Breast epithelium (tissue), 4 donors: ENCODE measurements around the gene FMNL2. TPM values are rescaled to one million over a fixed set of nuclear protein-coding genes. Genes with fewer than 3 reads are reported as not detected.

Source experiments
- DNase-seq, 2 donors: peaks; one replicate each; pipeline ENCODE4 v3.0.0-alpha.2; 2019; ENCODE audit warnings: low spot score in 2 of 2
- H3K27ac ChIP-seq, 2 donors: fragments of 200-600 bp; sonication (generic) in 1 of 2; one replicate each; pipeline ENCODE4 v1.5.1; 2016 to 2019; ENCODE audit warnings: mild to moderate bottlenecking in 1 of 2
- H3K27me3 ChIP-seq, 2 donors: fragments of 200-600 bp; sonication (generic) in 1 of 2; one replicate each; pipeline versions ENCODE4 v1.5.1 to v1.6.0; 2017 to 2019; ENCODE audit warnings: control low read depth in 1 of 2, mild to moderate bottlenecking in 1 of 2
- H3K36me3 ChIP-seq: fragments of 200-600 bp; one replicate; pipeline ENCODE4 v1.5.1; 2019
- H3K4me1 ChIP-seq, 2 donors: fragments of 200-600 bp; sonication (generic); one replicate each; pipeline ENCODE4 v1.5.1; 2016 to 2019; ENCODE audit warnings: control low read depth in 1 of 2
- H3K4me3 ChIP-seq, 3 donors: fragments of 200-600 bp; sonication (generic); 1 replicate in 2 of 3; 2 replicates in 1 of 3; pipeline ENCODE4 v1.5.1; 2016 to 2019; ENCODE audit warnings: mild to moderate bottlenecking in 3 of 3, moderate library complexity in 2 of 3
- H3K9me3 ChIP-seq, 2 donors: fragments of 200-600 bp; sonication (generic) in 1 of 2; one replicate each; pipeline ENCODE4 v1.5.1; 2016 to 2019; ENCODE audit warnings: control low read depth in 1 of 2
- POLR2A ChIP-seq: fragments of 450-650 bp; IDR thresholded peaks from one replicate; pipeline ENCODE4 v1.6.1; 2016; ENCODE audit warnings: antibody characterized with exemption, mild to moderate bottlenecking, moderate library complexity
- POLR2AphosphoS5 ChIP-seq, 3 donors: sonication (generic); formaldehyde crosslinking; IDR thresholded peaks; one replicate each; pipeline ENCODE4 v1.6.1; 2017; ENCODE audit warnings: antibody characterized with exemption in 3 of 3
- intact Hi-C: fragments of 100-400 bp; cut with DNase I; formaldehyde crosslinking; loops from one replicate; pipeline ENCODE4 v1.15.1; 2023; ENCODE audit warnings: low total_unique reads
- total RNA-seq, 3 donors: library from RNA; depleted of rRNA; stranded (reverse); fragments of >200 nt; gene quantifications; one replicate each; pipeline ENCODE4 v1.1.0, GENCODE V29; 2016
- TF ChIP-seq, protein P1 (sequence below), 3 donors: fragments of 450-650 bp; IDR thresholded peaks; one replicate each; pipeline ENCODE4 v1.5.1; 2016 to 2017; ENCODE audit warnings: antibody characterized with exemption in 3 of 3, mild to moderate bottlenecking in 3 of 3, moderate library complexity in 3 of 3

FMNL2 gene
- total RNA-seq, 3 donors from 2014 or later = 36.1 to 78.1 (median 40.0) TPM

DNA sequence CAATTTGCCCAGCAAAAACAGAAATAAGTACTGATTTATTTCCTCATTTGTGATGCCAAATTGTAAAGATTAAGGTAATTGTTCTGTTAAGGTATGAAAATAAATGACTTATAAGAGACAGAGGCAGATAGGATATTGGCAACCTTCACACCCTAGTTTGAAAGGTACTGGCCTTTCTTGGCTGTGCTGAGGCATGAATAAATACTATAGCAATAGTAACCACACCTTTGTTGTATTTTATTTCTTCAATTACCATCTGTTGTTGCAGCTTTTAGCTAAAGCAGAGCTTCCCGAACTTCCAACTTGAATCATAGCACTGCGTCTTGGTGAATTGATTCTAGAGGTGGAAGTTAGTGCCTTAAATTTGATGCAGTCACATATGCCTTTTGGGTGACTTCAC lies 55.9 kb downstream of the FMNL2 start:
- H3K36me3 ChIP-seq = no peaks in the 10 kb centered on the region
- no peaks in the 10 kb centered on the region for H3K9me3 ChIP-seq
- intact Hi-C loops = no loop called here
- no peak overlapping the region for H3K4me3 ChIP-seq
- H3K4me1 ChIP-seq = no peaks in the 10 kb centered on the region
- no peak overlapping the region for H3K27ac ChIP-seq
- no peak for TF ChIP-seq POLR2AphosphoS5 (IDR thresholded peaks at IDR 0.05)
- TF ChIP-seq, protein P1, sequence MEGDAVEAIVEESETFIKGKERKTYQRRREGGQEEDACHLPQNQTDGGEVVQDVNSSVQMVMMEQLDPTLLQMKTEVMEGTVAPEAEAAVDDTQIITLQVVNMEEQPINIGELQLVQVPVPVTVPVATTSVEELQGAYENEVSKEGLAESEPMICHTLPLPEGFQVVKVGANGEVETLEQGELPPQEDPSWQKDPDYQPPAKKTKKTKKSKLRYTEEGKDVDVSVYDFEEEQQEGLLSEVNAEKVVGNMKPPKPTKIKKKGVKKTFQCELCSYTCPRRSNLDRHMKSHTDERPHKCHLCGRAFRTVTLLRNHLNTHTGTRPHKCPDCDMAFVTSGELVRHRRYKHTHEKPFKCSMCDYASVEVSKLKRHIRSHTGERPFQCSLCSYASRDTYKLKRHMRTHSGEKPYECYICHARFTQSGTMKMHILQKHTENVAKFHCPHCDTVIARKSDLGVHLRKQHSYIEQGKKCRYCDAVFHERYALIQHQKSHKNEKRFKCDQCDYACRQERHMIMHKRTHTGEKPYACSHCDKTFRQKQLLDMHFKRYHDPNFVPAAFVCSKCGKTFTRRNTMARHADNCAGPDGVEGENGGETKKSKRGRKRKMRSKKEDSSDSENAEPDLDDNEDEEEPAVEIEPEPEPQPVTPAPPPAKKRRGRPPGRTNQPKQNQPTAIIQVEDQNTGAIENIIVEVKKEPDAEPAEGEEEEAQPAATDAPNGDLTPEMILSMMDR (IDR thresholded peaks at IDR 0.05) = no peak
- no peak for TF ChIP-seq POLR2A
- H3K27me3 ChIP-seq = no peaks in the 10 kb centered on the region
- DNase-seq = no peak

DNA sequence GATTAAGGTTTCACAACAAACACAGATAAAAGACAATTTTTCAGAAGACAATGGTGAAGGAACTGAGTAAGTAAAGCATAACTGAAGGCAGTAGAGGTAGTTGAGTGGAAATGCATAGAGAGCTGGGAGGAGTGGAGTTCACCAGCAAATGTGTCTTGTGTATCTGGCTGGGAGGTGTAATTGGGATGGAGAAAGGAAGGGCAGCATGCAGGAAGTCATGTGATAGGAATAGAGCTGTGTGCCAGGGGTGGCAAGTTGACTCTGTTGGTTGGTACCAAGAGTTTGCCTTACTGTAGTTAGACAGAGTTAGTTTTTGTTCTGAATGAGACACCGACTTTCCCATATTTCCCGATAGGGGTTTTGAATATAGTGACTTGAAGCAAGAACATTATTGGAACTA lies 56.3 kb downstream of the FMNL2 start:
- H3K36me3 ChIP-seq = no peaks in the 10 kb centered on the region
- H3K27ac ChIP-seq = no peak overlapping the region
- TF ChIP-seq POLR2A (no peak), POLR2AphosphoS5 (IDR thresholded peaks at IDR 0.05) (no peak)
- TF ChIP-seq, protein P1 (IDR thresholded peaks at IDR 0.05) = no peak
- intact Hi-C loops = no loop called here
- H3K9me3 ChIP-seq = no peaks in the 10 kb centered on the region
- DNase-seq = no peak
- H3K4me3 ChIP-seq = no peak overlapping the region
- no peaks in the 10 kb centered on the region for H3K27me3 ChIP-seq
- no peaks in the 10 kb centered on the region for H3K4me1 ChIP-seq

DNA sequence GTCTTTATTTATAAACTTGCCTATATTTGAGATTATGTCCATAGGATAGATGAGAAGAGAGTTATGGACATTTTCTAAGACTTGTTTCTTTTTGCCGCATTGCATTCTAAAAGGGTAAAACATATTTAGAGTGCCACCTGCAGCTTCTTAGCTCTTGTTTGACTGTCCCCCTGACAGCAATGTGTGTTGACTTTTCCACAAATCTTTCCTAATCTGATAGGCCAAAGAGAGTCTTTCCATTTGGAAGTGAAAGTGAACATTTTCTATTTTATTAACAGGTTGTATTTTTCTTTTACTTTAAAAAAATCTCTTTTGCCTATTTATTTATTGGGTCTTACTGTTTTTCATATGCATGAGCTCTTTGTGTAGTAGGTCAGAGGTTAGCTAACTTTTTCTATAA lies 58.4 kb downstream of the FMNL2 start:
- H3K9me3 ChIP-seq = no peaks in the 10 kb centered on the region
- H3K4me1 ChIP-seq = no peaks in the 10 kb centered on the region
- TF ChIP-seq POLR2AphosphoS5 (IDR thresholded peaks at IDR 0.05) (no peak), POLR2A (no peak)
- TF ChIP-seq, protein P1 (IDR thresholded peaks at IDR 0.05) = no peak
- no peak for DNase-seq
- intact Hi-C loops = no loop called here
- no peaks in the 10 kb centered on the region for H3K27me3 ChIP-seq
- no peak overlapping the region for H3K4me3 ChIP-seq
- H3K27ac ChIP-seq = no peak overlapping the region
- no peaks in the 10 kb centered on the region for H3K36me3 ChIP-seq

DNA sequence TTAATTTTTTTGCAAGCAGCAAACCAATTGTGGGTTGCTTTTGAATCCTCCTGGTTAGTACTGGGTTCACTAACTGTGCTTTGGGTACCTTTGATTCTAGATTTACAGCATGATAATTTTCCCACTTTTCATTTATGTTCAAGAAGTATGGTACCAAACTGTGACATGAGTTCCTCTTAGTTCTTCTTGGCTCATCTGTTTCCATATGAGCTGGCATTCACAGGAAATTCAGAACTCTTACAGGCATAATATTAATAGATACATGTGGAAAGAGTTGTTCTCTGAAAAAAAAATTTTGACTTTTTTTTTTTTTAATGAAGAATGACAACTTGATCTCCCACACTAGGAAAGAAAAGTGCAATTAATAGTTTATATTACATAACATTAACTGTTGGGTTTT lies 59.4 kb downstream of the FMNL2 start:
- H3K27me3 ChIP-seq = no peaks in the 10 kb centered on the region
- DNase-seq = no peak
- no peaks in the 10 kb centered on the region for H3K36me3 ChIP-seq
- H3K4me1 ChIP-seq = no peaks in the 10 kb centered on the region
- peak overlapping the region in 1 of 2 donors; percentile 40 for H3K27ac ChIP-seq
- no peaks in the 10 kb centered on the region for H3K9me3 ChIP-seq
- H3K4me3 ChIP-seq = no peak overlapping the region
- intact Hi-C loops = no loop called here
- TF ChIP-seq POLR2A (no peak), POLR2AphosphoS5 (IDR thresholded peaks at IDR 0.05) (no peak)
- TF ChIP-seq, protein P1 (IDR thresholded peaks at IDR 0.05) = no peak

DNA sequence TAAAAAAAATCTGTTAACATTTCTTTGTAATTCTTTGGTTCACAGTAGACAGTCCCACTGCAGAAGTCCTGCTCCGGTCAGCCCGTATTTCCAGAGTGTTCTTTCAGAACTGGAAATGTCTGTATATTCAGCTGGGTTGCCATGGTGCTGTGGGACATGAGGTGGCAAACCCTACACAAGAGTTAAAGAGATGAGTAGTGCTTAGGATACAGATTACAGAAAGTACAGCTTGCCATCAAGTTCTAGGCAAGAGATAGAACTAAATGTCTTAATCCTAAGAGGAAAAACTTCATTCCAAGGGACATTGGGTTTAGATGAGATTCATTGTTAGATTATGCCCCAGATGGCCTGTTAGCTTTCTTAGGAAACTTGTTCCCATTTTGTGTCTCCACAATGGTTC lies 60.1 kb downstream of the FMNL2 start:
- Histone ChIP-seq H3K4me1 (no peaks in the 10 kb centered on the region), H3K36me3 (no peaks in the 10 kb centered on the region), H3K27ac (peak overlapping the region; percentile 48 to 75), H3K27me3 (no peaks in the 10 kb centered on the region), H3K4me3 (no peak overlapping the region), H3K9me3 (no peaks in the 10 kb centered on the region)
- no peak for TF ChIP-seq POLR2A
- no peak for TF ChIP-seq POLR2AphosphoS5 (IDR thresholded peaks at IDR 0.05)
- TF ChIP-seq, protein P1 (IDR thresholded peaks at IDR 0.05) = no peak
- intact Hi-C loops = no loop called here
- no peak for DNase-seq
